Forelimb muscle (tissue), 1 donor: Measurements from ENCODE around the gene MNT. TPM values are rescaled to one million over a fixed set of nuclear protein-coding genes. Genes with fewer than 3 reads are reported as not detected.

Source experiments
- DNase-seq: peaks from one replicate; pipeline ENCODE4 v3.0.0-alpha.2; 2013; ENCODE audit warnings: low read depth
- polyA plus RNA-seq: library from polyadenylated mRNA; unstranded; fragments of 120-200 nt; gene quantifications from one replicate; pipeline ENCODE4 v1.2.1, GENCODE V29; 2013; ENCODE audit not compliant: insufficient read length

MNT gene
- polyA plus RNA-seq, 1 donor = 17.6 TPM

DNA sequence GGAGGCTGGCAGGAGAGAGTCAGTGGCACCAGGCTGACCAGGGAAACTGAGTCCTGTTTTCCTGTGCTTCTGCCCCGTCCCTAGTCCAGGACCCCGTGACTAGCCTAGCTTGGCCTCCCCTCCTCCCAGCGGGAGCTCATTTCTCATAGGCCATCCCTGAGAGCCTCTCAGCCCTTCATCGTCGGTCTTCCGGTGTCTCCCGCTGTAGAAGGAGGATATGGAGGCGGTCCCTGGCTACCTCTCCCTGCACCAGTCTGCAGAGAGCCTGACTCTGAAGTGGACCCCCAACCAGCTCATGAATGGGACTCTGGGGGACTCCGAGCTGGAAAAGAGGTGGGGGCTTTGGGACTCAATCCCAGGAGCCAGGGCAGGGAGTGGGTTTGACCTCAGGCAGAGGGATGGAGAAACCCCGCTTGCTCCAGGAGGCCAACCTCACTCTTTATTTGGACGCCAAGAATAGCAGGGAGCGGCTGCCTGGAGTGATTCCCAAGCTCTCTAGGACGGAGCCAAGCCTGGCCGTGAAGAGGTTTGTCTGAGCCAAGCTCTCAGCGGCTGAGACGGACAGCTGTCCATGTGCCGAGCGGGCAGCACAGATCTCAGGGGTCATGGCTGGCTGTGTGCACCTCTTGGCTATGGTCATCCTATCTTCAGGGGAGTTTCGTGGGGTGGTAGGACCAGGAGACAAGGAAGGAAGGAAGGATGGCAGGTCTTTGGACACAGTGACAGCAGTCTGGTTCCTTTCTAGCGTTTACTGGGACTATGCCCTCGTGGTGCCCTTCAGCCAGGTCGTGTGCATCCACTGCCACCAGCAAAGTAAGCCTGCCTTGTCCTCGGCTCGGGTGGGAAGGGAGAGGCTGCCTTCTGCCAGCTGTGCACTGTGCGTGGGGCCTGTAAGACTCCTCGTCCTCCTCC lies 36.8 kb downstream of the MNT start:
- DNase-seq = no peak

DNA sequence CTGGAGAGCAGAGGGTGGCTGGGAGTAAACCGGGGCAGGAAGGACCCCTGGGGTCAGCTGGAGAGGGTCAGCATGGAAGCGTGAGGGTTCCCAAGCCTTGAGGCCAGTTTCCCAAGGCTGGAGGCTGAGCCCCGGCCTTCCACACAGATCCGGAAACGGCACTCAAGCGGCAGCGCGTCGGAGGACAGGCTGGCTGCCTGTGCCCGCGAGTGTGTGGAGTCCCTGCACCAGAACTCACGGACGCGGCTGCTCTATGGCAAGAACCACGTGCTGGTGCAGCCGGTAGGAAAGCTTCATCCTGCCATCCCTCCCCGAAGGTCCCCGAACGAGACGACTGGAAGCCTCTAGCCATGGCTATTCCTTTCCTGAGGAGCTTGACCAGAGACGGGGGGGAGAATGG lies 37.5 kb downstream of the MNT start:
- DNase-seq = no peak

DNA sequence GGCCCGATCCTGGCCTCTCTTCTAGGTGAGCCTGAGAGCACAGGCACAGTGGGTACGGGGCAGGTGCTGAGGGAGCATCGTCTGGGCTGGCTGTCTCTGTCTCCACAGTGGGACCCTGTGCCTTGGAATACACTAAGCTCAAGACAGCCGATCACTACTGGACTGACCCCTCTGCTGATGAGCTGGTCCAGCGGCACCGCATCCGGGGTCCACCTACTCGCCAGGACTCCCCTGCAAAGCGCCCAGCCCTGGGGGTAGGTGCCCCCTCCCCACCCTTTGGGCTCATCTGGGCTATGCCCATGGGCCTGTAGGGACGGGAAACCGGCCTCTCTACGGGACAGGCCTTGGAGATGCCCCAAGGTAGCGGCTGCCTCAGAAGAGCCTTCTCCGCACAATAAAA lies 38.0 kb downstream of the MNT start:
- DNase-seq = no peak

- no peak for DNase-seq
Observed at GRCh38 chr17:2362416-2362815, 38.4 kb downstream of the MNT start.

GRCh38 chr17:2362016-2362415 lies 38.8 kb downstream of the MNT start:
- no peak for DNase-seq

DNA sequence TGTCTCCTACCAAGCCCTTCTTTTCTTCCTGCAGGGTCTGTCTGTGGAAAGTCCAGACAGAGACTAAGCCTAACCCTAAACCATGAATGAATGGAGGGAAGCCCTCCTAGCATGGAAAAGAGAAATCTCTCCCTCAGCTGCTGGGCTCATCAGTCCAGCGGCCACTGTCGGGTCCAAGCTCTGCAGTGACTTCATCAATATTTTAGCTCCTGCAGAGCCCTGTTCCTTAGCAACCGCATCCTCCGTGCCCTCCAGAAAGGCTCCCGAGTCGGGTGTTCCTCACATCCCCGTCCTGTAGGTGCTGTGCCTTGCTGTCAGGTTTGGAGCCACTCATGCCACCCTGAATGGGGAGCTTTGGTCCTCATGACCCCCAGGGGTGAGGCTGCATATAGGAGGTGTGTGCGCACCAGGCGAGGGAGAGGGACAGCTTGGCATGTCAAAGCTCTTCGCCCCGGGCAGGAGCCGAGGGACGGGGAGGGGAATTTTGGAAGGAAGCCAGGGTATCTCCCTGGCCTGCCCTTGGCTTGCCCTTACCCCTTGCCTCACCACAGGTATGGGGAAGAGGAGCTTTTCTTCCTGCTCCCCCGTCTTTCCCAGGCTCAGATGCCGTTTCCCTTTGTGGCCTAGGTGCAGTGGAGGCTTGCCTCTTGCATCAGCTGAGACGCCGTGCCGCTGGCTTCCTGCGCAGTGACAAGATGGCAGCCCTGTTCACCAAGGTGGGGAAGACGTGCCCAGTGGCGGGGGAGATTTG lies 39.7 kb downstream of the MNT start:
- no peak for DNase-seq

GRCh38 chr17:2357931-2358434 lies 42.9 kb downstream of the MNT start:
- no peak for DNase-seq

GRCh38 chr17:2357237-2357636 lies 43.6 kb downstream of the MNT start:
- no peak for DNase-seq

GRCh38 chr17:2354311-2354710 lies 46.5 kb downstream of the MNT start:
- DNase-seq = no peak

- no peak for DNase-seq
Observed at GRCh38 chr17:2351269-2351668, 49.6 kb downstream of the MNT start.

DNA sequence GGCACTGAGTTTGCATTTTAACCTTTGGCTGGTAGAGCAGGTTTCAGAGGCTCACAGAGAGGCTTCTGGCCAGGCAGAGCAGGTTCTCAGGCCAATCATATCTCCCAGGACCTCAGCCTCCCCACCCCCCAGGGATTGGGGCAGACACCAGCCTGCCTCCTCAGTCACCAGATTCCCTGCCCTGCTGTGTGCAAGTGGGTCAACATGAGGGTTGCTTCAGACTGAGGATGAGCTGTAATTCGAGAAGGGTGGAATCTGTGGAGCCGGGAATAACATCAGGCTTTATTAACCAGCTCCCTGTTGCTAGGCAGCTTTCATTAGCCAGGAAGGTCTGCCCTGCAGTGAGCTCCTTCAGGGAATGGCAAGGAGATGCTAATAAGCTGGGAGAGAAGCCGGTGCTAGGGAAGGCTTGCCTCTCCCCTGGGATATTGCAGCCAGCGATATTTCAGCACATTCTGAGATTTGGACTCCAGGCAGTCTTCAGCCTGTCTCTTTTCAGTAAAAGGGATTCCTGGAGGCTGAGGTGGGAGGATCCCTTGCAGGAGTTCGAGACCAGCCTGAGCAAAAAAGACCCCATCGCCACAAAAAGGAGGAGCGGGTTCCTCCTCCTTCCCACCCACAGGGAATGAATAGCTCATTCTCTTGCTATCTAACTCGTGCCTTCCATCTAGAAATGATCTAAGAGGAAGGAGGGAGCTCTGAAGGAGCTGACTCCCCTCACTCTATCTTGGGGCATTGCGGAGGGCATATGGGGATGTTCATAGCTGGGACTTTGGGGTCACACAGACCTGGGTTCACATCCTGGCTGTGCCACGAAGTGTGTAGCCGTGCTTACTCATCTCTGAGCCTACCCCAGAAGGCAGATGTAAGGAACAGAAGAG lies 52.8 kb downstream of the MNT start:
- no peak for DNase-seq

- DNase-seq = no peak
Observed at GRCh38 chr17:2346475-2346874, 54.4 kb downstream of the MNT start.

GRCh38 chr17:2344528-2344927 lies 56.3 kb downstream of the MNT start:
- DNase-seq = no peak

DNA sequence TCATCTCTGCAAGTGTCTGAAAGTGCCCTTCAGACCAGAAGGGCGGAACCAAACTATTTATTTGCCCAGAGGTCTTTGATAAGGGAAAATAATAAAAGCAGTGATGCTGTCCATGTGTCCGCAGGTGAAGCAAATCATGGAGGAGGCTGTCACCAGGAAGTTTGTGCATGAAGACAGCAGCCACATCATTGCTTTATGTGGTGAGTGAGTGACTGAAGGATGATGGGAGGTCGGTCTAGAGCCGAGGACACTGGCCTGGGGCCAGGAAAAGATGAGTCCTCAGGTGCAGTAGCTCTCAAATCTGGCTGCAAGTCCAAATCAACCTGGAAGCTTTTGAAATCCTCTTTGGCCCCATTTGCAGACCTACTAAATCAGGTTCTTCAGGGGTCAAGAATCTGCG lies 57.4 kb downstream of the MNT start:
- no peak for DNase-seq

DNA sequence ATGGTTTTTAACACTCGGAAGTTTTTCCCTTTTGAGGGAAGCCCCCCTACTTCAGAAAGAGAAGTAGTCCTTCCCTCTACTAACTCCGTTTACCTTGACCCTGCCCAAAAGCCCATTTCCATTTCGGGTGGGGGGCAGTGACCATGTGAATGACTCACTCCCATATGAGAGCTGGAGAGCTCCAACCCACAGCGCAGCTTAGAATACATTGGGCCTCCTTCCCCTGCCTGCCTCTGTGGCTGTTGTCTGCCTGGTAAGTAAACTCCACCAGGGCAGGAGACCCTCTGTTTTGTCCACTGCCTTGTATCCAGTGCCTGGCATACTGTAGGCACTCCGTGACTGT lies 62.6 kb downstream of the MNT start:
- no peak for DNase-seq

- no peak for DNase-seq
Observed at GRCh38 chr17:2337544-2338314, 63.1 kb downstream of the MNT start.

DNA sequence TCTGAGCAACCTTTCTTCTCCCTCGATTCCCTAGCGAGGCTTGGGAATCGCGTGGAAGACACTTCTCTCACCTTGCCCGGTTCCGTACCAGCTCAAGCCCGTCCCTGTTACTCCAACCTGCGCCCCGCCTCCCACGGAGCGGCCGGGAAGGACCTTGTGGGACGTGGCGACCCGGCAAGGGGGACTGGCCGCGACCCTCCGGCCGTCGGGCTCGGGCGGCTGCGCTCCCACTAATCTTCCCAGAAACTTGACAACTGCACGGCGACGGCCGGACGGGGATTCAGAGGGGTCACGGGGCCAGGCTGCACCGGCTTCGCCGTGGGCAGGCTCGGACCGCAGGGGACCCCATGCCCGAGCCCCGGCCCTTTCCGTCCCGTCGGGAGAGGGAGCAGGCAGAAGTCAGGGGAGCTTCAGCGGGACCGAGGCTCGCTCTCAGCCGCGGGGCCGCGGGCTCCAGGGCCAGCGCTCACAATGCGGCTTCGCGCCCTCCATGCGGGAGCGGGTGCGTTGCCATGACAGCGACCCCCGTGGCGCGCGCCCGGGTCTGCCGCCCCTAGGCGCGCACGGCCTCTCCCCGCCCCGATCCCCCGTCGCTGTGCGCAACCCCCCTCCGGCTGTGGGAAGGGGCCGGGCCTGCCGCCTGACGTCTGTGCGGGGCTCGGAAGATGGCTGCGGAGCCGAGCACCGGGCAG lies 63.9 kb downstream of the MNT start, which contains the start of gene SGSM2:
SGSM2 (plus strand) TSS at position 650 of the 692 bp plus-strand sequence. CDS start 188 bp downstream, outside the sequence.
- DNase-seq = peak; percentile 9

DNA sequence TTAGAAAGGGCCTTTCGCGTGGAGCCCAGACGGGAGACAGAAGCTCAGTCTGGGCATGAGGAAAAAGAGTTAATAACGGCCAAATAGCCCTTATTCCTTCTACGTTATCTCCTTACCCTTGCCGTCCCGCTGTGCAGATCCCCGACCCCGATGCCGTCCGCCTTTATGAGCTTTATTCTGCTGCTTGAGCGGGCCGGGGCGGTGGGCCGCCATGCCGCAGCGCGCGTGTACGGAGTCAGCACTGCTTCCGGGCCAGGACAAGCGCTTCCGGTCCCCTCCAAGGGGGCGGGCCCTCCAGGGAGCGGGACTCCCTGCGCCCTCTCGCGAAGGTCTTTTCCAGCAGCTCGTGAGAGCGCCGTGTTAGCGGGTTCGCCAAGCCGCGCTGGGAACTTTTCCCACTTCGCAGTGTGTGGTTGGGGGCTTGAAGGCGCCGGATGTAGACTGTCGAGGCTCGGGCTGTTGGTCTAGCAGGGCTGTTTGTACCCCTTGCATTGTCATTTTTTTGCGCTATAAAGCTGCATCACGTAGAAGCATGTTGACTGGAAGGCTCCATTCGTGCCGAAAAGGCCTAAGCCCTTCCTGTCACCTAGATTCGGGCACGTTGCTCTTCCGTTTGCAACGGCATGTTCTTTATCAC lies 64.5 kb downstream of the MNT start, which contains the start of gene TSR1:
TSR1 (minus strand) TSS at position 243 of the 637 bp plus-strand sequence; CDS start at position 213, 30 bp downstream.
- peak; percentile 70 for DNase-seq

GRCh38 chr17:2335726-2336214 lies 65.1 kb downstream of the MNT start:
- DNase-seq = no peak
